Measurements from ENCODE around the gene SLC6A11.

DNA sequence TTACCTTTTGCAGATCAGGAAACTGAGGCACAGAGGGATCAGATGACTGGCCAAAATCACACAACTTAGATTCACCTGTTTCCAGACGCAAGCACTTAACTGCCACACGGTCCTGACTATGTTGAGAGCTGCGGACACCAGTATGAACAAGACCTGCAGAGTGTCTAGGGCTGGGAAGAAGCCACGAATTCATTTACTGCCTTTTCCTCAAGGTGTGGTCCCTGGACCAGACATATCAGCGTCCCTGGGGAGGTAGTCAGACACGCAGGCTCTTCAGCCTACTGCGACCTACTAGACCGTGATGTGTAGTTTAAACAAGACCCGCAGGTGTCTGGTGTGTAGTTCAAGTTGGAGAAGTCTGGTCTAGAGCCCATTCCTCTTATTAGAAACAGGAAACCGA, 541 bp upstream of the SLC6A11 start:
- TF ChIP-seq, protein P1, sequence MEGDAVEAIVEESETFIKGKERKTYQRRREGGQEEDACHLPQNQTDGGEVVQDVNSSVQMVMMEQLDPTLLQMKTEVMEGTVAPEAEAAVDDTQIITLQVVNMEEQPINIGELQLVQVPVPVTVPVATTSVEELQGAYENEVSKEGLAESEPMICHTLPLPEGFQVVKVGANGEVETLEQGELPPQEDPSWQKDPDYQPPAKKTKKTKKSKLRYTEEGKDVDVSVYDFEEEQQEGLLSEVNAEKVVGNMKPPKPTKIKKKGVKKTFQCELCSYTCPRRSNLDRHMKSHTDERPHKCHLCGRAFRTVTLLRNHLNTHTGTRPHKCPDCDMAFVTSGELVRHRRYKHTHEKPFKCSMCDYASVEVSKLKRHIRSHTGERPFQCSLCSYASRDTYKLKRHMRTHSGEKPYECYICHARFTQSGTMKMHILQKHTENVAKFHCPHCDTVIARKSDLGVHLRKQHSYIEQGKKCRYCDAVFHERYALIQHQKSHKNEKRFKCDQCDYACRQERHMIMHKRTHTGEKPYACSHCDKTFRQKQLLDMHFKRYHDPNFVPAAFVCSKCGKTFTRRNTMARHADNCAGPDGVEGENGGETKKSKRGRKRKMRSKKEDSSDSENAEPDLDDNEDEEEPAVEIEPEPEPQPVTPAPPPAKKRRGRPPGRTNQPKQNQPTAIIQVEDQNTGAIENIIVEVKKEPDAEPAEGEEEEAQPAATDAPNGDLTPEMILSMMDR (optimal IDR thresholded peaks at IDR 0.05 in 1 of 3, IDR thresholded peaks at IDR 0.05 in 1 of 3, conservative IDR thresholded peaks at IDR 0.05 in 1 of 3; ENCODE audit: extremely low read depth in 1 of 3, insufficient read depth in 2 of 3, low read length in 3 of 3) = no peak
- no peak for TF ChIP-seq EZH2 (IDR thresholded peaks at IDR 0.05; ENCODE audit: low read length)
